Stimulated activated CD8-positive, alpha-beta memory T cell treated with anti-CD3 and anti-CD28 coated beads, Interleukin-2, amount 100 ng/mL, for 48 hours (primary cell): Measurements from ENCODE around the gene HNRNPH2.
A peak's percentile ranks its signal among the peaks of the same experiment; 100 is the strongest.

Experiments used
- DNase-seq, 2 donors: peaks; one replicate each; pipeline ENCODE4 v3.0.0-alpha.2; 2020; ENCODE audit warnings: low read depth in 2 of 2

Gene HNRNPH2, protein sequence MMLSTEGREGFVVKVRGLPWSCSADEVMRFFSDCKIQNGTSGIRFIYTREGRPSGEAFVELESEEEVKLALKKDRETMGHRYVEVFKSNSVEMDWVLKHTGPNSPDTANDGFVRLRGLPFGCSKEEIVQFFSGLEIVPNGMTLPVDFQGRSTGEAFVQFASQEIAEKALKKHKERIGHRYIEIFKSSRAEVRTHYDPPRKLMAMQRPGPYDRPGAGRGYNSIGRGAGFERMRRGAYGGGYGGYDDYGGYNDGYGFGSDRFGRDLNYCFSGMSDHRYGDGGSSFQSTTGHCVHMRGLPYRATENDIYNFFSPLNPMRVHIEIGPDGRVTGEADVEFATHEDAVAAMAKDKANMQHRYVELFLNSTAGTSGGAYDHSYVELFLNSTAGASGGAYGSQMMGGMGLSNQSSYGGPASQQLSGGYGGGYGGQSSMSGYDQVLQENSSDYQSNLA

DNA sequence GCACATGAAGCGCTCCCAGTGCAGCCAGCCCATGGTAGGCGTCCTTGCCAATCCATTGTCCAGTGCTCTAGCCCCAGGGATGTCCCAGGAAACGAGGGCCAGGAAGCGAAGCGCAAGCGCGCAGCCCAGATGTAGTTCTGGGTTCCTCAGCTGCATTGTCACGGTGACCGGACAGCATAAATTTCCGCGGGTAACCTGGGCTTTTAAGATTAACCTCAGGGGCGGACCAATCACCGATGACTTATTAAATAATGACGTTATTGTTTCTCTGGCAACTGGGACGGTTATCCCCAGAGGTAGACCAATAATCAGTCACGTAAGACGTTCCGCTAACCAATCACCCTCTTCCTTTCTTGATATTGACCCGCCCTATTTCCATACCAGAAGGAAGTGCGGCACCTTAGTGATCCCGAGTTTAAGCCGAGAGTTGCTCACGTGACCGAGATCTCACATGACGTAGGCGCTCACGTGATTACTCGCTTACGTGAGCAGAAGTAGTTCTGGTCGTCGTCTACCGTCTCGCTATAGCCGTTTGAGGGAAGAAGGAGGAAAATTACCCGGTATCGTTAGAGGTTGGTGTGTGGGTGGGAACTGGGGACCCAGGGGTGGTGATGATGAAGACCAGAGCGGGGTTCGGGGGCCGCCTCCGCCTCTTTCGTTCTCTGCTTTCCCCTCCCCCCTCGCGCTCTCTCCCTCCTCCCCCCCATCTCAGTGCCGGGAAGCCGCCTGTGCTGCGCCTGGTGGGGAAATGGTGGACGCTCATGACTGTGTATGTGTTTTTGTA is at the start of gene HNRNPH2, which contains the start of gene GLA:
TSS of gene HNRNPH2 (plus strand) at position 475 of the 784 bp plus-strand sequence. CDS start 3,767 bp downstream, outside the sequence.
TSS of gene GLA (minus strand) at position 178 of the 784 bp plus-strand sequence. CDS start at position 156, 22 bp downstream.
- DNase-seq, result peak; percentile 64 to 77

DNA sequence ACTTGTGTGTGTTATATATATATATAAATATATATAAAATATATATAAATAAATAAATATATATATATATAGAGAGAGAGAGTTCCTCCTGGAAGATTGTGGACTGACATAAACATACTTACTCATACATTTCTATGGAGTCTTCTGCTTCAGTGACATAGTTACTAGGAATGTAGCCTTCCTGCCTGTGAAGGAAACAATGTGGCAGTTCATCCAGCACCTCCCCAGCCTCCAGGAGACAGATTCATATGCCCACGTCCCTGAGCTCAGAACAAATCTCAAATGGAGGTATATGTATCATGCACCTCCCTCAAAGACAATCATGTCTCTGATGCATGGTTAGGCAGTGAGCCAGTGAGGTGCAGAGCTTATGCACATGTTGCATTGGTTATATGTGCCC is 48.1 kb upstream of the HNRNPH2 start:
- no peak for DNase-seq

DNA sequence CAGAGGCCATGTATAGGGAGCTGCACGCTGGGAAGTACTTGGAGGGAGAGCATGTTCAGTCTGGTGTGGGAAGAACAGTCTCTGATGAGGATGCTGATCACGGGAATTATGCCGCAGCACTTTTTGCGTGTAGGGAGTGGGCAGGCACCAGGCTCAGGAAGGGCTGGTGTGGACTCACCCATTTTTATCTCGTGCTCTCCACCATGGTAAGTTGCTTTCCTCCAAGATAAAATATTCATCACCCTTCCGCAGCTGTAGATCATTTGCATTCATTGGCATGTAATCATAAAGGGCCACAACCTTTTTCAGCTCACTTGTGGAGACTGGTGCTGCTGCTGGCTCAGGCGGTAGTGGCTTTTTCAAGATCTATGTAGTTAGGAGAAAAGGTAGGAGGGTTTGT is 47.6 kb upstream of the HNRNPH2 start:
- no peak for DNase-seq

- DNase-seq, result no peak
These were observed 45.9 kb upstream of the HNRNPH2 start for GRCh38 chrX:101362116-101362515.

GRCh38 chrX:101362757-101363156 is 45.3 kb upstream of the HNRNPH2 start:
- no peak for DNase-seq

DNA sequence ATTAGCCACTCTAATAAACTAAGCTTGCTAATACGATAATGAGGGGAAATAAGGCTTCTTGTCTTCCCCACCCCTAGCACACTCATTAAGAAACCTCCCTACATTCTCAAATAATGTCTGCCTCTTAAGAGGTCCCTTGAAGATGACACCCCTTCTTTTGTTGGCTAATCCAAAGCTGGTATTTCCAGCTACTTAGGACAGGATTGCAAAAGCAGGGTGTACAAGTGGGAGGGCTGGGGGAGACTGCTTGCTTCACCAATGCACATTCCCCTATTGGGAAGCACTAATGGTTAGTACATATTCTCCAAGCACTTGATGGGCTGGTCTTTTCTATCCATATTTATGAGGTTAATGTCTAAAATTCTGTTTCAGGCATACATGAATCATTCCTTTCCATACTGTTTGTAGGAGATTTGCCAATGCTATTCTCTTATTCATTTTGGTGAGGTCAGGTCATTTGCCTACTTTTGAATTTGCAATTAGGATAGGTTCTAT is 42.7 kb upstream of the HNRNPH2 start:
- no peak for DNase-seq

DNA sequence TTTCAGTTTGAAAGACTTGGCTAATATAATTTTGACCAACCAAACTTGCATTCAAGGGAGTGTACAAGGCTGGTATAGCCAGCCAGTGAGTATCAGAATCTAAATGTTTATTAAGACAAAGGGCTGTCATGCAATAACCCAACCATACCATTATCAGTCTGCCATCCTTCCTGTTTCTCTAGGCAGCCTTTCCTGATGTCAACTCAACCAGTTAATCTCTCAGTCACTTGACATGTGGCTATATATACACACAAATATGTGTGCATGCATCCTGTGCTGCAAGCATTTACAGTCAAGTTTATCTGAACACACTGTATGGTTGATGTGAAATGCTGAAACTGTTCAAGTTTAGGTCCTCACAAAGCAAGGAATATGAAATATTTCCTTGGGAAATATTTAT is 39.2 kb upstream of the HNRNPH2 start:
- no peak for DNase-seq

DNA sequence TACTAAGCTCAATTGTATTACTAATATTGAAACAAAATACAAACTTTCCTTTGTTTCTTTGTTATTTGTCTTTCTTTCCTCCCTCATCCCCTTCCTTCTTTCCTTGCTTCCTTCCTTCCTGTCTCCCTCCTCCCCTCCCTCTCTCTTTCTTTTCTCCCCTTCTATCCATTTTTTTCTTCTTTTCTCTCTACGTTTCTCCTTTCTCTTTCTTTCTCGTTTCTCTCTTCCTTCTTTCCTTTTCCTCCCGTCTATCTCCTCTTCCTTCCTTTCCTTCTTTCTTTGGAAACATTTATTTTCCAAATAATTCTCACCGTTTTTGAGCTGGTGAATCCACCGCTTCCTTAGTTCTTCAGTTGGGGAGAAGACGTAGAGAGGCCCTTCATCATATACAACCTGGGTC is 38.3 kb upstream of the HNRNPH2 start:
- no peak for DNase-seq

DNA sequence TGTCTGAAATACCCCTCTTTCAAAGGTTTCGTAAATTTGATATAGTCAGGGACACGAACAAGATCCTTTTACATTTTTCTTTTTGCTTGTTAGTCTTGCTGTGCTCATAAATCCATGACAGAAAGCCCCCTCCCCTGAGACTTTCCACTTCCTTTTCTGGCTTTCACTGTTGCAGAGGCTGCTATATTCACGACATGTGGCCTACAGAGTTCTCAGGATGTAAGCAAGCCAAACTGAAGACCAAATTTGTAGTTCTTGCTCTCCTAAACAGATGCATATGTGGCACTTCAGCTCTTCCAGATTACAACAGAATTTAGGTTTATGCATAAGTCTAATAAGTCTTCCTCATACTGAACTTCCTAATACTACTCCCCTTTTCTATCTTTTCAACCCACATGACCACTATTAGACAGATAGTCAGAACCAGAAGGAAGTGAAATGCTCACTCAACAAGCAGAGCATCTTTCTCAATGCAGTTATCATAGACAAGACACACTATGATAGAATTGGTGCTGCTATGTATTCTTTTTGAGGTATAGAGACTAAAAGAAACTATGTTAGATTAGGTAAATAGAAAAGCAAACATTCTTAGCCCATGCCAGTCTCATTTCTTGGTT is 37.0 kb upstream of the HNRNPH2 start:
- DNase-seq, result no peak

- DNase-seq, result no peak
These were observed 30.5 kb upstream of the HNRNPH2 start for GRCh38 chrX:101377547-101377946.

DNA sequence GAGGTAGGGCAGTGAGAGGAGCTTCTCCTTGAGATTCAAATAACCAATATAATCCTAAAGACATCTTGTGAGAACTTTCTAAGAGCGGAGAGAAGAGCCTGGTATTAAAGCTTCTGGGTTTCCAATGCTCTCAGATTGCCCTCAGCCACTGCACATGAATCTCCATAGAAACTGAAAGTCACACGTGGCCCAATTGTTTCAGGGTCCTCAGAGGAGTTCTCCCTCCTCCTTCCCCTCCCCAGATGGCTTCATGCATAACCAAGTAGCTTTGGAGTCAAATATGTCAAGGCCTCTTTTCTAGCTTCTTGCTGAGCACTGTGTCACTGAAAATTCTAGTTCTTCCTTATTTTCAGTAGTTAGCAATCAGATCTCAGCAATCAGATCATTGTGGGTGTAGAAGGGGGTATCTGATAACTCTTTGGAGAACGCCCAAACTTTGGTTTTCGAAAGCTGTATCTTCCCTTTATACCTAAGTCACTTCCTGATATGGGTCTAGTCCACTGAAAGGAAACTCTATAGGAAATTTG is 24.3 kb upstream of the HNRNPH2 start:
- DNase-seq, result no peak

- DNase-seq, result no peak
These were observed 22.9 kb upstream of the HNRNPH2 start for GRCh38 chrX:101385026-101385684.

GRCh38 chrX:101385795-101386541 is 22.1 kb upstream of the HNRNPH2 start, which contains the start of gene BTK:
Gene BTK (minus strand): TSS chrX:101386191. CDS start chrX:101375284, 10,907 bp downstream.
- no peak for DNase-seq

DNA sequence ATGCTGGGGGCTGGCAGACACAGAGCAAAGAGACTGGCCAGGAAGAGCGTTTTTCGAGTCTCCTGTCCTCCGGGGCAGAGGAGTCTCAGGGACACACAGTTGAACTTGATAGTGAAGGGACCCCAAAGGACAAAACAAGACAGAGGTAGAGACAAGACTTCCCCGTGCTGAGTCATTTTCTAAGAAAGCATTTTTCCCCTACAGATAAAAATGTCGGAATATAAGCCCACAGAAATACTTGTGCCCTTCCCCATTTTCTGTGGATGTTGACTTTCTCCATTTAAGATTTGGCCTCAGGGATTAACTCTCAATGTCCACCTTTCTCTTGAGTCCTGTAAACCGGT is 21.5 kb upstream of the HNRNPH2 start:
- no peak for DNase-seq

DNA sequence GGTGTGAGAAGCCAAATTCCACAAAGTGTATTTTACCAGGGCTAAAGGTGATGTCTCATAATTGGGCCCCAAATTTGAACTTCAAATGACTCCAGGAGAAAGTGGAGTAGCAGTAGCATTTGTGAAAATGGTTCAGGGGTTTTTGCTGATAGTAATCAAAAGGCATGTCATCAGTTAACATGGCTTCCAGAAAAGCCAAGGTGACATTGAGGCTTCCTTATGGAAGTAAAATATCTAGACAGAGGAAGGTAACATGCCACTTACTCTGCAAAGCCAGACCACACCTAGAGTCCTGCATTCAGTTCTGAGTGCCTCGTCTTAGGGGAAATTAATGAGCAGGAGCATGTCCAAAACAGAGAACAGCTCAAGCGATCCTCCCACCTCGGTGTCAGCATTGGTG is 19.4 kb upstream of the HNRNPH2 start:
- no peak for DNase-seq

- DNase-seq, result peak; percentile 68 to 77
These were observed 17.1 kb upstream of the HNRNPH2 start, which contains the start of gene RPL36A for GRCh38 chrX:101390664-101391525. Gene RPL36A (plus strand): TSS chrX:101391011. CDS start chrX:101391044, 33 bp downstream.

GRCh38 chrX:101391831-101392230 is 16.2 kb upstream of the HNRNPH2 start:
- no peak for DNase-seq

DNA sequence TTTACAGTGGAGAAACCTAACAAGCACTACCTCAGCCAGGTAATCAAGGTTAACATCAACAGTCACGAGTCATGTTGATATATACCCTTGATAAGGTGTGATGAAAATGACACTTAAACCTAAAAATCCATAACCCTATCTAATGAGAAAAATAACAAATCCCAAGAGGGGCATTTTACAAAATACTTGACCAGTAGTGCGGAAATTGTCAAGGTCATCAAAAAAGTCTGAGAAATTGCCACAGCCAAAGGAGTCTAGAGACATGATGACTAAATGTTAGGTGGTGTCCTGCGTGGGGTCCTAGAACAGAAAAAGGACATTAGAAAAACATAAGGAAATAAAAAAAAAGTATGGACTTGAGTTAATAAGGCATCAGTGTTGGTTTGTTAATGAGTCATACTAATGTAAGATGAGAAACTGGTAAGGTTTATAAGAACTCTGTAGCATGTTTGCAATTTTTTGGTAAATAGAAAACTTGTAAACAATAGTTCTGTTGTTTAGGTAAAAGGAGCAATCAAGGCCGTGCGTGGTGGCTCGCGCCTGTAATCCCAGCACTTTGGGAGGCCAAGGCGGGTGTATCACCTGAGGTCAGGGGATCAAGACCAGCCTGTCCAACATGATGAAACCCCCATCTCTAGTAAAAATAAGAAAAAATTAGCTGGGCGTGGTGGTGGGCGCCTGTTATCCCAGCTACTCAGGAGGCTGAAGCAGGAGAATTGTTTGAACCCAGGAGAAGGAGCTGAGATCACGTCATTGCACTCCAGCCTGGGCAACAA is 14.3 kb upstream of the HNRNPH2 start:
- DNase-seq, result no peak

GRCh38 chrX:101394372-101394771 is 13.7 kb upstream of the HNRNPH2 start:
- DNase-seq, result no peak
